Large intestine (tissue), 3 donors: ENCODE data around the gene APOL2. TPM values are rescaled to one million over a fixed set of nuclear protein-coding genes. Genes with fewer than 3 reads are reported as not detected.
"Not testable (repeated sequence)": the region's sequence is repeated elsewhere in the genome, so short reads cannot be mapped to it uniquely, and the experiment has no call there.

Experiments
- DNase-seq, 2 donors: peaks; one replicate each; pipeline versions ENCODE4 v3.0.0 to v3.0.0-alpha.2; 2013
- H3K27ac ChIP-seq: one replicate; pipeline ENCODE4 v1.5.1; 2013; ENCODE audit warnings: low read length
- H3K27me3 ChIP-seq: 2 replicates; pipeline ENCODE4 v1.6.1; 2013; ENCODE audit warnings: low read length; ENCODE audit not compliant: control insufficient read depth, insufficient read depth
- H3K36me3 ChIP-seq: 2 replicates; pipeline ENCODE4 v1.6.1; 2013; ENCODE audit warnings: low read length; ENCODE audit not compliant: control insufficient read depth, insufficient read depth
- H3K4me1 ChIP-seq: one replicate; pipeline ENCODE4 v1.6.1; 2013; ENCODE audit warnings: low read length; ENCODE audit not compliant: control insufficient read depth, insufficient read depth
- H3K4me3 ChIP-seq: one replicate; pipeline ENCODE4 v1.5.1; 2013; ENCODE audit warnings: low read length
- H3K9me3 ChIP-seq: one replicate; pipeline ENCODE4 v1.6.1; 2013; ENCODE audit warnings: mild to moderate bottlenecking, low read depth, low read length, moderate library complexity; ENCODE audit not compliant: control insufficient read depth
- WGBS: methylation state at CpG from one replicate; pipeline ENCODE4 v1.1.5; 2013; ENCODE audit warnings: low lambda C conversion rate; ENCODE audit not compliant: insufficient coverage; 5-methylcytosine and 5-hydroxymethylcytosine counted together
- polyA plus RNA-seq: library from polyadenylated mRNA; unstranded; fragments of 120-200 nt; gene quantifications from one replicate; pipeline ENCODE4 v1.2.1, GENCODE V29; 2013

Gene APOL2
- polyA plus RNA-seq, 1 donor = 42.5 TPM

DNA sequence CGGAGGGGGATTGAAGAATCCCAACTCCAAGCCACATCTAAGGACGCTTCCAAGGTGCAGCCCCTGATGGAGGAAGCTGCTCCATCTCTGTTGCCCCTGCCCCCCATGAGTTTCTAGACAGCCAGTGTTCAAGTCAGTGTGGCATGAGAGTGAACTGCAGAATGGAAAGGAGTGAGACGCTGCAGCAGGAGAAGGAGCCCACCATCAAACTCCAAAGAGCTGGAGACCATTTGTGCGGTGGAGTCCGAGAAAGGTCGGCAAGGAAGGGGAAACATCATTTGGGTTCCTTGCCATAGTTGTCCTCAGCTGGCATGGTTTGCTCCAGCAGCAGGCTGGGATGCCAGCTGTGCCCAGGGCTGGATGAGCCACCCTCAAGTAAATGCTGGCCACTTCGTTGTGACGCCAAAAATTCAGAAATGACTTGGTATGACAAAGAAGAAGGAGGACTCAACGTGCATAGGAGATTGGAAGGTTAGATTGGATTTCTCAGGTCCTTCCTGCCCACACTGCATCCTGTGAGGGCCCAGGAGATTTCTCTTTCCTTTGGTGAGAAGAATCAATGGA lies 16.4 kb downstream of the APOL2 start:
- no CpG with 5 or more reads among the region's 9 CpGs for WGBS
- Histone ChIP-seq H3K27ac (no peak overlapping the region), H3K4me1 (no peaks in the 10 kb centered on the region), H3K9me3 (no peaks in the 10 kb centered on the region), H3K36me3 (peaks cover 8% of the 10 kb centered on the region), H3K4me3 (no peak overlapping the region), H3K27me3 (no peaks in the 10 kb centered on the region)
- DNase-seq = no peak

DNA sequence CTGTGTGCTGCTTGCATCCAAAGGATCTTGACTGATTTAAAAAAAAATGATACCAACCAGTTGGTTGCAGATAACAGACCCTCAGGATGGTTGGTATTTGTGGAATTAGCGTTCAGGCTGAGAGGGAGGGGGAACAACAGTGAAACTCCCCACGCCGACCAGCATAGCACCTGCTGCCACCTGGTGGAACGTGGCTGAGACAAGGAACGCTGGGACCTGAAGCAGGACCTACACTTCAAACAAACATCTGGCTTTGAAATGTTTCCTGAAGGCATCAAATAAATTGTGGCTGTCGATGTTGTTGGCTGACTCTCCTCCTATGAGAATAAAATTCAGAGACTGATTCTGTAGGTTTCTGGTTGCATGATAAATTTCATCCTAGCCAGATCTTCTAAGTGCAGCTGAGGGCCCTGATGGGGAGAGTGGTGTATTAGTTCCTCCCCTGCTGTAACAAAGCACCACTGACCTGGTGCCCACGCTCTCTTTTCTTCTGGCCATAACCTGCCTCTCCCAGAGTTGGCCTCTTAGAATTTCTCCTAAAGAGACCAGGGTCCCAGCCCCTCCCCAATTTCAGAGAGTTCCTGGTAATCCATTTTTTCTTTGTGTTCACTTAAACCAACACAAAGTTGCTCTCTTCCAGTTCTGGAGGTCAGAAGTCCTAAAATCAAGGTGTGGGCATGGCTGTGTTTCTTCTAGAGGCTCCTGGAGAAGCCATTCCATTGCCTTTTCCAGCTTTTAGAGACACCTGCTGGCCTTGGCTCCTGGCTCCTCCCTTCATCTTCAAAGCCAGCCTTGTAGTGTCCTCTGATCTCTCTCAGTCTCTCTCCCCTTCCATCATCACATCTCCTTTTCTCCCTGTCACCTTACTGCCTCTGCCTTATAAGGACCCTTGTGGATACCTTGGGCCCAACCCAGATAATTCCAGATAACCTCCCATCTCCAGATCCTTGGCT lies 17.3 kb downstream of the APOL2 start:
- H3K9me3 ChIP-seq = no peaks in the 10 kb centered on the region
- no peak overlapping the region for H3K4me3 ChIP-seq
- H3K4me1 ChIP-seq = no peaks in the 10 kb centered on the region
- H3K27ac ChIP-seq = no peak overlapping the region
- 0% methylated on average over 2 of the region's 7 CpGs for WGBS
- H3K36me3 ChIP-seq = no peaks in the 10 kb centered on the region
- no peak for DNase-seq
- no peaks in the 10 kb centered on the region for H3K27me3 ChIP-seq

- no peak overlapping the region for H3K27ac ChIP-seq
- no peaks in the 10 kb centered on the region for H3K27me3 ChIP-seq
- DNase-seq = peak in 1 of 2 donors; percentile 42
- no peaks in the 10 kb centered on the region for H3K4me1 ChIP-seq
- H3K9me3 ChIP-seq = no peaks in the 10 kb centered on the region
- WGBS = no CpG with 5 or more reads among the region's 9 CpGs
- H3K36me3 ChIP-seq = no peaks in the 10 kb centered on the region
- H3K4me3 ChIP-seq = no peak overlapping the region
Observed at GRCh38 chr22:36220451-36220921, 18.8 kb downstream of the APOL2 start.

- Histone ChIP-seq H3K4me3 (no peak overlapping the region), H3K4me1 (no peaks in the 10 kb centered on the region), H3K36me3 (no peaks in the 10 kb centered on the region), H3K9me3 (no peaks in the 10 kb centered on the region), H3K27me3 (no peaks in the 10 kb centered on the region), H3K27ac (no peak overlapping the region)
- 94% methylated on average over 5 of the region's 7 CpGs for whole genome bisulfite sequencing
- no peak for DNase-seq
Observed at GRCh38 chr22:36218648-36219193, 20.6 kb downstream of the APOL2 start.

GRCh38 chr22:36215981-36216380 lies 23.3 kb downstream of the APOL2 start:
- no peak for DNase-seq
- no peak overlapping the region for H3K27ac ChIP-seq
- no CpG with 5 or more reads among the region's 2 CpGs for WGBS
- H3K4me3 ChIP-seq = no peak overlapping the region
- H3K27me3 ChIP-seq = no peaks in the 10 kb centered on the region
- H3K36me3 ChIP-seq = no peaks in the 10 kb centered on the region
- no peaks in the 10 kb centered on the region for H3K4me1 ChIP-seq
- H3K9me3 ChIP-seq = no peaks in the 10 kb centered on the region

GRCh38 chr22:36213586-36213985 lies 25.7 kb downstream of the APOL2 start:
- Histone ChIP-seq H3K4me3 (no peak overlapping the region), H3K9me3 (peaks cover 8% of the 10 kb centered on the region), H3K4me1 (peaks cover 6% of the 10 kb centered on the region), H3K27ac (no peak overlapping the region), H3K36me3 (no peaks in the 10 kb centered on the region), H3K27me3 (no peaks in the 10 kb centered on the region)
- WGBS = 100% methylated on average over 2 of the region's 4 CpGs
- no peak for DNase-seq

- Histone ChIP-seq H3K9me3 (peaks cover 8% of the 10 kb centered on the region), H3K4me3 (no peak overlapping the region), H3K27me3 (no peaks in the 10 kb centered on the region), H3K4me1 (peaks cover 10% of the 10 kb centered on the region), H3K27ac (no peak overlapping the region), H3K36me3 (no peaks in the 10 kb centered on the region)
- no peak for DNase-seq
Observed at GRCh38 chr22:36212901-36213300, 26.4 kb downstream of the APOL2 start.

GRCh38 chr22:36211237-36211861 lies 28.0 kb downstream of the APOL2 start:
- no peak for DNase-seq
- no peaks in the 10 kb centered on the region for H3K27me3 ChIP-seq
- no CpG with 5 or more reads among the region's 4 CpGs for WGBS
- H3K4me1 ChIP-seq = peaks cover 10% of the 10 kb centered on the region
- H3K9me3 ChIP-seq = peaks cover 8% of the 10 kb centered on the region
- H3K36me3 ChIP-seq = no peaks in the 10 kb centered on the region
- no peak overlapping the region for H3K27ac ChIP-seq
- no peak overlapping the region for H3K4me3 ChIP-seq

DNA sequence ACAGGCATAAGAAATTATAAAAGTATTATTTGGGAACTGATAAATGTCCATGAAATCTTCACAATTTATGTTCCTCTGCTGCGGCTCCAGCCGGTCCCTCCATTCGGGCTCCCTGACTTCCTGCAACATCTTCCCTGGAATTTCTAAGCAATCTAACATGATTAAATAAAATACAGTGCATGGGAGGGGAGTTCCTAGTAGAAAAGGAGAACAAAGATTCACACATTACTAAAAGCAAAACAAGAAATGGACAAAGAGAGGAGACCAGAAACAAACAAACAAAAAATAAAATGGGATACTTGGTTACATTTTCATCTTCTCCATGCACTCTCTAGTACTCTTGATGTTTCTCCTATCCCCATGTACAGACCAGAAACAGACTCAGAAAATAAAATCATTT lies 29.1 kb downstream of the APOL2 start:
- no peak overlapping the region for H3K4me3 ChIP-seq
- no peaks in the 10 kb centered on the region for H3K36me3 ChIP-seq
- H3K4me1 ChIP-seq = peaks cover 12% of the 10 kb centered on the region
- no peak for DNase-seq
- no peaks in the 10 kb centered on the region for H3K27me3 ChIP-seq
- WGBS = no CpG with 5 or more reads among the region's 3 CpGs
- H3K27ac ChIP-seq = no peak overlapping the region
- peaks cover 8% of the 10 kb centered on the region for H3K9me3 ChIP-seq

DNA sequence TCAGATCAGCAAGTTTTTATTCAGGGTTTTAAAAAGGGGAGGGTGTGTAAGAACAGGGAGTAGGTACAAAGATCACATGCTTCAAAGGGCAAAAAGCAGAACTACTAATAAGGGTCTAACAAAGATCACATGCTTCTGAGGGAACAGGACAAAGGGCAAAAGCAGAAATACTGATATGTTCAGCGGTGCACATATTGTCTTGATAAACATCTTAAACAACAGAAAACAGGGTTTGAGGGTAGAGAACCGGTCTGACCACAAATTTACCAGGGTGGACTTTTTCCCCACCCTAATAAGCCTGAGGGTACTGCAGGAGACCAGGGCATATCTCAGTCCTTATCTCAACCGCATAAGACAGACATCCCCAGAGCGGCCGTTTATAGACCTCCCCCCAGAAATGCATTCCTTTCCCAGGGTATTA lies 29.8 kb downstream of the APOL2 start:
- not testable (repeated sequence) for H3K27me3 ChIP-seq, H3K4me3 ChIP-seq, H3K36me3 ChIP-seq, H3K9me3 ChIP-seq
- 17% methylated on average over 1 of the region's 5 CpGs for WGBS
- Histone ChIP-seq H3K27ac (peak overlapping the region; percentile 65), H3K4me1 (peaks cover 18% of the 10 kb centered on the region)
- peak in 1 of 2 donors; percentile 73 for DNase-seq
